ENCODE data around the gene CDKN1C.

The CDKN1C gene

DNA sequence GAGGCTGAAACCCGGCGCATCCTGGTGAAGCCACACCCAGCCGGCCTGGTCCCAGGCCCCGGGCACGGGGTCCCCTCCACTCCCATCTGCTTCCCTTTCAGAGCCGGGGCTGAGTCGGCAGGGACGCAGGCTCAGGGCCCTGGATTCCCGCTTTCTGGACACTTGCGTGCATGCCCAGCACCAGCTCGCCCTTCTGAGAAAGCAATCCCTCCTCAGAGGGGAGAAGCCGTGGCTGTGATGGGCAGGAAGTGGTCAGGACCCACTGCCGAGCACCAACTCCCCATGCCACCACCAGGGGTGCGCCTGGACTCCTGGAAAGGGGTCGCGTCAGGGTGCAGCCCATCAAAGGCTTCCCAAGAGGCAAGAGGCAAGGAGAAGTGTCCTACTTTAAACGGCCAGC lies 15.1 kb downstream of the CDKN1C start:
- H3K4me3 ChIP-seq (ENCODE audit: low read length): no peak overlapping the region
- no peak for DNase-seq (ENCODE audit: low read depth)
- TF ChIP-seq, protein P1, sequence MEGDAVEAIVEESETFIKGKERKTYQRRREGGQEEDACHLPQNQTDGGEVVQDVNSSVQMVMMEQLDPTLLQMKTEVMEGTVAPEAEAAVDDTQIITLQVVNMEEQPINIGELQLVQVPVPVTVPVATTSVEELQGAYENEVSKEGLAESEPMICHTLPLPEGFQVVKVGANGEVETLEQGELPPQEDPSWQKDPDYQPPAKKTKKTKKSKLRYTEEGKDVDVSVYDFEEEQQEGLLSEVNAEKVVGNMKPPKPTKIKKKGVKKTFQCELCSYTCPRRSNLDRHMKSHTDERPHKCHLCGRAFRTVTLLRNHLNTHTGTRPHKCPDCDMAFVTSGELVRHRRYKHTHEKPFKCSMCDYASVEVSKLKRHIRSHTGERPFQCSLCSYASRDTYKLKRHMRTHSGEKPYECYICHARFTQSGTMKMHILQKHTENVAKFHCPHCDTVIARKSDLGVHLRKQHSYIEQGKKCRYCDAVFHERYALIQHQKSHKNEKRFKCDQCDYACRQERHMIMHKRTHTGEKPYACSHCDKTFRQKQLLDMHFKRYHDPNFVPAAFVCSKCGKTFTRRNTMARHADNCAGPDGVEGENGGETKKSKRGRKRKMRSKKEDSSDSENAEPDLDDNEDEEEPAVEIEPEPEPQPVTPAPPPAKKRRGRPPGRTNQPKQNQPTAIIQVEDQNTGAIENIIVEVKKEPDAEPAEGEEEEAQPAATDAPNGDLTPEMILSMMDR (conservative IDR thresholded peaks at IDR 0.05; ENCODE audit: low read depth, low read length): peak; percentile 3

DNA sequence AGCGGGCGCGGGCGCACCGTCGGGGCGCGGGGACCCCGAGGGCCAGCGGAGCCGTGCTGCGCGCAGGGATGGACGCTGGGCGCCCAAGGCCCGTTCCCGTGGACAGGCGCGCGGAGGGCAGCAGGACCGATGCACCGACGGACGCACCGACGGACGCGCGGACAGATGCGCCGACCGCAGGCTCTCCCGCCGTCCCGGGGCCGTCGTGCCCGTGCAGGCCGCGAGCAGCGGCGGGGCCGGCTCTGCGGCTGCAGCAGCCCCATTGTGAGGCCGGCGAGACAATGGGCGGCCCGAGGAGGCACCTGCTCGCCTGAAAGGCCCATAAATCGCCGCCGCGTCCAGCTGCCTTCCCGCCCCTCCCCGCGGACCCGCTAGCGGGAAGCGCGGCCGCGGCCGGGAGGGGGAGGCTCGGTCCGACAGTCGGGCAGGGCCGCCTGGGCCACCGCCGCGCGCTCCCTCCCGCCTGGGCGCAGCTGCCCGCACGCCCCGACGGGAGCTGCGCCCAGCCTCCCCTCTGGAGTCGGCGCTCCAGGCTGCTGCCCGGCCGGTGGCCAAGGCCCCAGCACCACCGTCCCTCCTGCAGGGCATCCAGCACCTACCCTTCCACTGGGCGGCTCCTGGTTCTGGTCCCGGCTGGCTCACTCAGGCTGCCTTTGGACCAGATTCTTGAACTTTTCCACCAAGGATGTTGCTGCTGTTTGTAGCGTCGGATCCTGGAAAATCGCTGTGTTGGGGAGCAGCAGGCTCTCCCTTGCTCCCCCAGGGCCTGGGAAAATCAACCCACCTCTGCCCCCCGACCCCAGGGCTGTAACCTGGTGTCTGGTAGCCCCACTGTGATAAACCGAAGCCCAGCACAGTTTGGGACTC lies 15.8 kb downstream of the CDKN1C start:
- TF ChIP-seq, protein P1 (conservative IDR thresholded peaks at IDR 0.05; ENCODE audit: low read depth, low read length): no peak
- no peak overlapping the region for H3K4me3 ChIP-seq (ENCODE audit: low read length)
- DNase-seq (ENCODE audit: low read depth): no peak

DNA sequence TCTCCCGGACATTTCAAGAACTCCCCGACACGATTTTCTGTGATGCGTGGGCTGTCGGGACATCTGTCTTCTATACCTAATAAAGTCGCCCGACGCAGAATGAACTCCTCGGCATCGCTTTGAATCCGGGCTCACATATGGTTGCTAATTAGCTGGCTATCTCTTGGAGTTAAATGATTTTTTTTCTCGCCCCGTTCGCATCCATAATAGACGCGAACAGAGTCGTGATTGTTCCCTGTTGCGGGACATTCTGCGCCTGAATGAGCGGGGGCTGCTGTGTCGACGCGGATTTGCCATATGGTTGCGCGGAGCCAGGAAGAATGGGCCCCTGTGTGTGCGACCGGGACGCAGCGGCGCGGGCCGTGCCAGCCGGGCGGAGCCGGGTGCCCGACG lies 16.4 kb downstream of the CDKN1C start:
- no peak for DNase-seq (ENCODE audit: low read depth)
- TF ChIP-seq, protein P1 (conservative IDR thresholded peaks at IDR 0.05; ENCODE audit: low read depth, low read length): no peak
- no peak overlapping the region for H3K4me3 ChIP-seq (ENCODE audit: low read length)

DNA sequence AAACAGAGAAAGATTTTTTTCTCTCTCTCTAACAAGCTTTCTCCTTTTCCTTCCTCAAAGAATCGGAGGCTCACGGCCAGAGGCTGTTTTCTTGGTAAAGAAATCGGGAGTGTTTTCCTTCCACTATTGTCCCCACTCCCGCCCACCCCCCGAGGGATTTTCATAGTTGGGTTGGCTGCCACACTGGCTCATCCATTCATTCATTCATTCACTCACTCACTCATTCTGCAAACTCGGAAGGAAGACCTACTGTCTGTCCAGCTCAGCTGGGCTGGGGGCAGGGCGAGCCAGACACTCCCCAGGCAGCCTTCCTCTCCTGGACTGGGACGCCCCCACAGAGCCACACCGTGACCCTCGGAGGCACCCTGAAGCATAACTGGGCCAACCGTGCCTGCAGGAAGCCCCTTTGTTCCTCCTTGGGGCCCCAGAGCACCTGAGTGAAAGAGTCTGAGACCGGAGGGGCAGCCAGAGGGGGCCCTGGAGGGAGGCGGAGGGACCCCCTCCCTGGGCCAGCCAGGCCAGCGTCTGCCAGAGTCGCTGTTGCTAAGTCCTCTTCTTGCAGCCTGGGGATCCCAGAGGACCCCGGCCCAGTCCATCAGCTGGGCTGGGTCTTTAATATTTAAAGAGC lies 17.0 kb downstream of the CDKN1C start:
- TF ChIP-seq, protein P1 (conservative IDR thresholded peaks at IDR 0.05; ENCODE audit: low read depth, low read length): no peak
- H3K4me3 ChIP-seq (ENCODE audit: low read length): peak overlapping the region; percentile 1

DNA sequence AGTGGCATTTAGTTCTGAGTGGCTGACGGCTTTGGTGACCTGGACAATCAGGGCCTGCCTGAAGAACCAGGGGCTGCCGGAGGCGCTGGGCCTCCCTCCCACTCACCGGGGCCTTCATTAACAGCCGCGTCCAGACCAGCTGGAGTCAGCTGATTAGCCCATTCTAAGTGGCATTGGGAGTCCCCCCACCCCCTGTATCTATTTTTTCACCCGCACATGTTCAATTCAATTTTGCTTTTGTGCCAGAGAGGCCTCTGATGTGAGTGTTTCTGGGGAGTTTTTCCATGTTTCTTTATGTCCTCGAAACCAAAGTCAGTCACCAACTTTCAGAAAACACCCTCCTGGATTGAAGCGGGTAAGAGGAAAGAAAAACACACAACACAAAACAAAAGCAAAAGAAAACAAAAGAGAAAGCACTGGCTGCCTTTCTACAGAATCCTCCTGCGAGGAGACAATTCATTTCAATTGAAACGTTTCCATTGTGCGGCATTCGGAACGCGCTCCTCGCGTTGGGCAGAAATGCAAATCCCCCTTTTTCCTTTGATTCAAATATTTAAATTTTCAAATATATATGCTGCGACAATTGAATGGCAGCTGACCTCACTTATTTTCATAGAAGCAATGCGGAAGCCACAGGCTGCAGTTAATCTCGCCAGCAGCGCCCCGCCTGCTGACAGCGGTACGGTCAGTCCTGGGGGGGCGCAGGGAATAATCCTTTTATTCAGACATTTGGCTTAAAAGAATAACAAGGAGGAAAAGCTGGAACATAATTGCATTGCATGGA lies 17.7 kb downstream of the CDKN1C start:
- no peak overlapping the region for H3K4me3 ChIP-seq (ENCODE audit: low read length)
- DNase-seq (ENCODE audit: low read depth): no peak
- TF ChIP-seq, protein P1 (conservative IDR thresholded peaks at IDR 0.05; ENCODE audit: low read depth, low read length): peak; percentile 28

More for the DNA sequence above, 17.0 kb downstream of the CDKN1C start:
- DNase-seq (ENCODE audit: low read depth): no peak

DNA sequence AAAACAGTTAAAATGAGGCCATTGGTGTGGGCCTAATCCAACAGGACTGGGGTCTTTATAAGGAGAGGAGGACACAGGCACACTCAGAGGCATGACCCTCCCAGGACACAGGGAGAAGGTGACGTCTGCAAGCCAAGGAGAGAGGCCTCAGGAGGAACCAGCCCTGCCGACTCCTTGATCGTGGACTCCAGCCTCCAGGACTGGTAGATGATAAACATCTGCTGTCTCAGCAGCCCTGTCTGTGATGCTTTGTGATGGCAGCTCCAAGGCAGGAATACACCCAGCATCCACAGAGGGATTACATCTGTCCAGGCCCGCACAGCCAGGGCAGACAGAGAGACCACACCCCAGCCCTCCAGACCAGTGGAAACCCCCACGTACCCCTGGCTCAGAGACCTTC lies 18.4 kb downstream of the CDKN1C start:
- no peak overlapping the region for H3K4me3 ChIP-seq (ENCODE audit: low read length)
- TF ChIP-seq, protein P1 (conservative IDR thresholded peaks at IDR 0.05; ENCODE audit: low read depth, low read length): no peak
- DNase-seq (ENCODE audit: low read depth): no peak

Data from retinal pigment epithelial cell (primary cell).